Caco-2 (cell line): Measurements from ENCODE around the gene SCMH1. TPM values are rescaled to one million over a fixed set of nuclear protein-coding genes. Genes with fewer than 3 reads are reported as not detected.

Experiments
- BruUV-seq: library from RNA; stranded (reverse); fragments of 400-500 nt; replicated peaks from 2 replicates; lab custom pipeline; 2021; lab: Mats Ljungman, UMichigan
- CTCF ChIA-PET: fragments of 300-600 bp; sonication (Branson Sonifier 250); formaldehyde crosslinking; loops from one replicate; lab custom pipeline; 2022; ENCODE audit warnings: antibody characterized with exemption; lab: Charles Lee
- POLR2A ChIA-PET: fragments of 300-600 bp; sonication (Branson Sonifier 250); formaldehyde crosslinking; loops from one replicate; lab custom pipeline; 2022; ENCODE audit warnings: antibody characterized with exemption; lab: Charles Lee
- DNase-seq, 2 experiments: peaks; one replicate each; pipeline versions ENCODE4 v3.0.0 to v3.0.0-alpha.2; 2020 to 2022
- H3K27me3 ChIP-seq: replicated peaks from 2 replicates; pipeline ENCODE4 v1.6.0; 2011; ENCODE audit warnings: low read length; ENCODE audit not compliant: control insufficient read depth, insufficient read depth
- H3K36me3 ChIP-seq: 2 replicates; pipeline ENCODE4 v1.5.1; 2011; ENCODE audit warnings: low read length; ENCODE audit not compliant: control insufficient read depth, insufficient read depth
- H3K4me1 ChIP-seq: fragments of 250-450 bp; sonication (Bioruptor Pico); 2 replicates; pipeline ENCODE4 v1.5.1; 2020; ENCODE audit warnings: mild to moderate bottlenecking
- H3K4me3 ChIP-seq: 2 replicates; pipeline ENCODE4 v1.5.1; 2011; ENCODE audit warnings: low read depth, mild to moderate bottlenecking, control low read depth, low read length
- H3K9me3 ChIP-seq: fragments of 250-450 bp; sonication (Bioruptor Pico); 2 replicates; pipeline ENCODE4 v1.5.1; 2020; ENCODE audit warnings: mild to moderate bottlenecking, moderate library complexity
- H3K27ac Mint-ChIP-seq: one replicate; pipeline ENCODE4 v1.8.0; 2022; ENCODE audit warnings: mixed read lengths; ENCODE audit not compliant: unreplicated experiment
- H3K27me3 Mint-ChIP-seq: one replicate; pipeline ENCODE4 v1.8.0; 2022; ENCODE audit warnings: mixed read lengths; ENCODE audit not compliant: insufficient read depth, unreplicated experiment
- H3K36me3 Mint-ChIP-seq: one replicate; pipeline ENCODE4 v1.8.0; 2022; ENCODE audit warnings: mild to moderate bottlenecking, mixed read lengths; ENCODE audit not compliant: insufficient read depth, unreplicated experiment
- H3K4me1 Mint-ChIP-seq: one replicate; pipeline ENCODE4 v1.8.0; 2022; ENCODE audit warnings: low read depth, mixed read lengths; ENCODE audit not compliant: unreplicated experiment
- H3K4me3 Mint-ChIP-seq: one replicate; pipeline ENCODE4 v1.8.0; 2022; ENCODE audit warnings: mild to moderate bottlenecking, moderate library complexity, mixed read lengths; ENCODE audit not compliant: unreplicated experiment
- H3K9me3 Mint-ChIP-seq: one replicate; pipeline ENCODE4 v1.8.0; 2022; ENCODE audit warnings: mixed read lengths; ENCODE audit not compliant: unreplicated experiment
- CTCF ChIP-seq, 2 experiments: fragments of 200-600 bp in 1 of 2; IDR thresholded peaks; 1 replicate in 1 of 2; 2 replicates in 1 of 2; pipeline versions ENCODE4 v1.5.1 to v1.8.0; 2011 to 2022; ENCODE audit warnings: antibody characterized with exemption in 1 of 2, control low read depth in 1 of 2, inconsistent platforms in 1 of 2, low read depth in 1 of 2, low read length in 1 of 2, mild to moderate bottlenecking in 1 of 2, moderate library complexity in 1 of 2; ENCODE audit not compliant: insufficient read depth in 1 of 2, severe bottlenecking in 1 of 2, unreplicated experiment in 1 of 2
- intact Hi-C: fragments of 100-400 bp; cut with micrococcal nuclease; formaldehyde crosslinking; loops from one replicate; pipeline ENCODE4 v1.10.0; 2022; ENCODE audit not compliant: unreplicated experiment
- total RNA-seq: library from RNA; stranded (reverse); gene quantifications from 2 replicates; pipeline ENCODE4 v1.2.3, GENCODE V29; 2022

Gene SCMH1
- total RNA-seq, 1 experiment from 2014 or later = 27.6 TPM

- BruUV-seq = no TSS peak
- no peak for DNase-seq
- Histone ChIP-seq H3K4me3 (no peak overlapping the region), H3K9me3 (no peaks in the 10 kb centered on the region), H3K27me3 (no peaks in the 10 kb centered on the region), H3K36me3 (no peaks in the 10 kb centered on the region), H3K4me1 (no peaks in the 10 kb centered on the region)
- Mint-ChIP-seq H3K4me1 (no peaks in the 10 kb centered on the region), H3K36me3 (peaks cover 19% of the 10 kb centered on the region), H3K27me3 (no peaks in the 10 kb centered on the region), H3K27ac (no peak overlapping the region), H3K9me3 (no peaks in the 10 kb centered on the region), H3K4me3 (no peak overlapping the region)
- intact Hi-C loops = no loop called here
- ChIA-PET POLR2A (no interaction called here), CTCF (interaction anchor here (0.6 kb wide), 1 partner anchor 254 kb away, joined by 7 read pairs; no protein-coding TSS in a partner anchor)
- TF ChIP-seq CTCF (IDR thresholded peaks at IDR 0.05; ENCODE audit: insufficient read depth in 1 of 2, low read depth in 1 of 2, low read length in 1 of 2, severe bottlenecking in 1 of 2, unreplicated experiment in 1 of 2) = no peak
These were observed 208.8 kb downstream of the SCMH1 start for GRCh38 chr1:41033272-41033671.

GRCh38 chr1:41032147-41032546, 210.0 kb downstream of the SCMH1 start:
- H3K9me3 ChIP-seq = no peaks in the 10 kb centered on the region
- TF ChIP-seq CTCF (IDR thresholded peaks at IDR 0.05; ENCODE audit: insufficient read depth in 1 of 2, low read depth in 1 of 2, low read length in 1 of 2, severe bottlenecking in 1 of 2, unreplicated experiment in 1 of 2) = no peak
- no peak overlapping the region for H3K4me3 ChIP-seq
- ChIA-PET CTCF (interaction anchor here (0.7 kb wide), 1 partner anchor 99 kb away, joined by 4 read pairs; no protein-coding TSS in a partner anchor), POLR2A (no interaction called here)
- peaks cover 24% of the 10 kb centered on the region for H3K36me3 Mint-ChIP-seq
- H3K4me1 ChIP-seq = no peaks in the 10 kb centered on the region
- no TSS peak for BruUV-seq
- H3K27ac Mint-ChIP-seq = no peak overlapping the region
- no peaks in the 10 kb centered on the region for H3K27me3 ChIP-seq
- intact Hi-C loops = no loop called here
- H3K4me1 Mint-ChIP-seq = no peaks in the 10 kb centered on the region
- H3K9me3 Mint-ChIP-seq = no peaks in the 10 kb centered on the region
- no peak overlapping the region for H3K4me3 Mint-ChIP-seq
- no peaks in the 10 kb centered on the region for H3K36me3 ChIP-seq
- no peaks in the 10 kb centered on the region for H3K27me3 Mint-ChIP-seq
- no peak for DNase-seq

GRCh38 chr1:41030872-41031616, 211.1 kb downstream of the SCMH1 start:
- peaks cover 35% of the 10 kb centered on the region for H3K36me3 Mint-ChIP-seq
- no peaks in the 10 kb centered on the region for H3K27me3 Mint-ChIP-seq
- no peaks in the 10 kb centered on the region for H3K4me1 Mint-ChIP-seq
- TF ChIP-seq CTCF (IDR thresholded peaks at IDR 0.05; ENCODE audit: insufficient read depth in 1 of 2, low read depth in 1 of 2, low read length in 1 of 2, severe bottlenecking in 1 of 2, unreplicated experiment in 1 of 2) = no peak
- ChIA-PET POLR2A (no interaction called here), CTCF (no interaction called here)
- H3K9me3 Mint-ChIP-seq = no peaks in the 10 kb centered on the region
- Histone ChIP-seq H3K9me3 (no peaks in the 10 kb centered on the region), H3K4me3 (no peak overlapping the region), H3K27me3 (no peaks in the 10 kb centered on the region), H3K4me1 (no peaks in the 10 kb centered on the region), H3K36me3 (no peaks in the 10 kb centered on the region)
- BruUV-seq = no TSS peak
- DNase-seq = no peak
- H3K4me3 Mint-ChIP-seq = no peak overlapping the region
- intact Hi-C loops = no loop called here
- no peak overlapping the region for H3K27ac Mint-ChIP-seq
